Measurements from ENCODE around the gene RNH1. TPM values are rescaled to one million over a fixed set of nuclear protein-coding genes. Genes with fewer than 3 reads are reported as not detected.
A peak's percentile ranks its signal among the peaks of the same experiment; 100 is the strongest.

RNH1 gene
- total and polyA plus RNA-seq, 10 of the 15 experiments (the other 5 are each of a cell fraction or from before 2014, with no cell fraction given) = 2.3 to 162 (median 72.1) TPM

DNA sequence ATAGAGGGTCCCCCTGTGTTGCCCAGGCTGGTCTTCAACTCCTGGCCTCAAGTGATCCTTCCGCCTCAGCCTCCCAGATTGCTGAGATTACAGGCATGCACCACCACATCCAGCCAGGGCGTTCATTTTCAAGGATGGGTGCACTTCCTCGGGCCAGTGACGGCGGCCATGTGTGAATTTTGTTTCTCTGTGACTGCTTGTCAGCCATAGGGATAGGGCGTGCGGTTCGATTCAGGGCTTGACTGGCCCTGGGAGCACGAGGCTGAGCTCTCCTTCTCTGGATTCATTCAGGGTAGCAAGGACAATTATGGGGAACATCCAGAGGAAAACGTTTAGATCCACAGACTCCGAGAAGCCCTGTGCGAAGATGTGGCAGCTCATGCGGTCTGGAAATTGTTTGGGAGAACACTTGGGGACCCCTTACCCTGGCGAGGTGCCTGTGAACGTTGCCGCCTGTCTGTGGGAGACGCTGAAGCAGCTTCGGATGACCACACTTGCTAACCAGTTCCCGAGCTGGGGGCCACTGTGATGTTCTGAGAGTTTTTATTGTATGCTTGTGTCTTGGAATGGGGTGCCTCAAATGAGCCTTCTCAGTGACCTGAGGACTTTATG, 54.0 kb downstream of the RNH1 start (continued):
- TF ChIP-seq, protein P1, sequence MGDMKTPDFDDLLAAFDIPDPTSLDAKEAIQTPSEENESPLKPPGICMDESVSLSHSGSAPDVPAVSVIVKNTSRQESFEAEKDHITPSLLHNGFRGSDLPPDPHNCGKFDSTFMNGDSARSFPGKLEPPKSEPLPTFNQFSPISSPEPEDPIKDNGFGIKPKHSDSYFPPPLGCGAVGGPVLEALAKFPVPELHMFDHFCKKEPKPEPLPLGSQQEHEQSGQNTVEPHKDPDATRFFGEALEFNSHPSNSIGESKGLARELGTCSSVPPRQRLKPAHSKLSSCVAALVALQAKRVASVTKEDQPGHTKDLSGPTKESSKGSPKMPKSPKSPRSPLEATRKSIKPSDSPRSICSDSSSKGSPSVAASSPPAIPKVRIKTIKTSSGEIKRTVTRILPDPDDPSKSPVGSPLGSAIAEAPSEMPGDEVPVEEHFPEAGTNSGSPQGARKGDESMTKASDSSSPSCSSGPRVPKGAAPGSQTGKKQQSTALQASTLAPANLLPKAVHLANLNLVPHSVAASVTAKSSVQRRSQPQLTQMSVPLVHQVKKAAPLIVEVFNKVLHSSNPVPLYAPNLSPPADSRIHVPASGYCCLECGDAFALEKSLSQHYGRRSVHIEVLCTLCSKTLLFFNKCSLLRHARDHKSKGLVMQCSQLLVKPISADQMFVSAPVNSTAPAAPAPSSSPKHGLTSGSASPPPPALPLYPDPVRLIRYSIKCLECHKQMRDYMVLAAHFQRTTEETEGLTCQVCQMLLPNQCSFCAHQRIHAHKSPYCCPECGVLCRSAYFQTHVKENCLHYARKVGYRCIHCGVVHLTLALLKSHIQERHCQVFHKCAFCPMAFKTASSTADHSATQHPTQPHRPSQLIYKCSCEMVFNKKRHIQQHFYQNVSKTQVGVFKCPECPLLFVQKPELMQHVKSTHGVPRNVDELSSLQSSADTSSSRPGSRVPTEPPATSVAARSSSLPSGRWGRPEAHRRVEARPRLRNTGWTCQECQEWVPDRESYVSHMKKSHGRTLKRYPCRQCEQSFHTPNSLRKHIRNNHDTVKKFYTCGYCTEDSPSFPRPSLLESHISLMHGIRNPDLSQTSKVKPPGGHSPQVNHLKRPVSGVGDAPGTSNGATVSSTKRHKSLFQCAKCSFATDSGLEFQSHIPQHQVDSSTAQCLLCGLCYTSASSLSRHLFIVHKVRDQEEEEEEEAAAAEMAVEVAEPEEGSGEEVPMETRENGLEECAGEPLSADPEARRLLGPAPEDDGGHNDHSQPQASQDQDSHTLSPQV (IDR thresholded peaks at IDR 0.05) = no peak

DNA sequence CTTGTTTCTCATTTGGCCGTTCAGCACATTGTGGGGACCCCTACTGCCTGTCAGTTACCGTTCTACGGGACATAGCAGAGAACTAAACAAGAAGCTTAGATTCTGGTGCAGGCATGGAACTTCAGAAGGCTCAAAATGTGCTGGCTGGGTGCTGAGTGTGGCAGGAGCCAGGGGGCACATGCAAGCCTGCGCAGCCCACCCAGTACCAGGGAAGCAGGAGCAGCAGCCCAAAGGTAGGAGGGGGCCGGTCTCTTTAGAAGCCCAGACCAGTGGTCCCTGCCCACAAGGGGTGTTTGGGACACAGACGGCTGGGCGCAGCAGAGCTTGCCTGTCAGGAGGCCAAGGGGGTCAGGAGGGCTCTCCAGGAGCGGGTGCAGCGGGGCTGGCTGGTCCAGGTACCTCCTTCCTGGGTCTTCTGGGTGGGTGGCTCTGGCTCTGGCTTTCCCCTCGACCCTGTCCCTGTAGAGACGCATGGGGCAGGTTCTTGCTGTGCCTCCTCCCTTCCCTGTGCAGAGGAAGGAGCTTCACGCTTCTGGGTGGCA, 54.8 kb downstream of the RNH1 start:
- POLR2A ChIA-PET = interaction anchor here (1.3 kb wide), 1 partner anchor 84 kb away, joined by 3 read pairs; no protein-coding TSS in a partner anchor
- peaks cover 22% of the 10 kb centered on the region for H3K4me1 ChIP-seq (ENCODE audit: control insufficient read depth, insufficient read depth, low read length)
- CTCF ChIA-PET = interaction anchor here (1.4 kb wide), 1 partner anchor 147 kb away, joined by 3 read pairs; no protein-coding TSS in a partner anchor
- no peak overlapping the region for H3K4me3 ChIP-seq
- H3K9ac ChIP-seq (ENCODE audit: control insufficient read depth, insufficient read depth, low read length) = no peak overlapping the region
- no peak overlapping the region for H3K27ac ChIP-seq (ENCODE audit: control insufficient read depth, insufficient read depth)
- peaks cover 14% of the 10 kb centered on the region for H3K79me2 ChIP-seq (ENCODE audit: control insufficient read depth, insufficient read depth, low read length)
- no peaks in the 10 kb centered on the region for H3K27me3 ChIP-seq (replicated peaks in 1 of 2; ENCODE audit: control insufficient read depth in 2 of 2, insufficient read depth in 2 of 2, low read length in 1 of 2)
- RAD21 ChIA-PET (ENCODE audit: unreplicated experiment) = no interaction called here
- intact Hi-C loops (cut with micrococcal nuclease; ENCODE audit: unreplicated experiment) = no loop called here
- H4K20me1 ChIP-seq (ENCODE audit: control insufficient read depth, insufficient read depth) = no peaks in the 10 kb centered on the region
- in situ Hi-C loops (cut with MboI) = loop anchor here (5.0 kb wide), 1 partner anchor 50 kb away; no protein-coding TSS in a partner anchor
- H2AFZ ChIP-seq (ENCODE audit: control insufficient read depth, low read depth, low read length) = no peak overlapping the region
- peak overlapping the region; percentile 96; the same call in 1 of the 2 replicates for H3K4me2 ChIP-seq (ENCODE audit: control insufficient read depth, insufficient read depth)
- H3K36me3 ChIP-seq (ENCODE audit: control insufficient read depth in 2 of 2, insufficient read depth in 2 of 2, low read length in 1 of 2) = peaks cover 2 to 6% of the 10 kb centered on the region in 2 experiments; a peak in 3 of 4 replicates
- FAIRE-seq = no peak
- WGBS (ENCODE audit: insufficient coverage, insufficient replicate concordance, low lambda C conversion rate, missing lambda C conversion rate) = 72% methylated on average over 12 of the region's 12 CpGs
- SMC1A ChIA-PET (ENCODE audit: uncharacterized antibody, unreplicated experiment) = no interaction called here
- no TSS peak for BruUV-seq (replicated peaks)
- DNase-seq (ENCODE audit: low read depth, low spot score) = no peak
- no peaks in the 10 kb centered on the region for H3K9me3 ChIP-seq (replicated peaks; ENCODE audit: control insufficient read depth, insufficient read depth, low read length)
- no peak for ATAC-seq
- TF ChIP-seq BACH1 (IDR thresholded peaks at IDR 0.05; ENCODE audit: borderline replicate concordance) = no peak
- TF ChIP-seq ZNF384 (IDR thresholded peaks at IDR 0.05; ENCODE audit: borderline replicate concordance, low read depth, low read length) = no peak
- TF ChIP-seq FOS (IDR thresholded peaks at IDR 0.05; ENCODE audit: borderline replicate concordance, extremely low read depth, insufficient read length) = no peak
- TF ChIP-seq RAD21 (IDR thresholded peaks at IDR 0.05; ENCODE audit: insufficient read depth, low read depth, low read length) = no peak
- no peak for TF ChIP-seq STAT1 (conservative IDR thresholded peaks at IDR 0.05)
- no peak for TF ChIP-seq ZNF687 (IDR thresholded peaks at IDR 0.05)
- no peak for TF ChIP-seq GABPA (IDR thresholded peaks at IDR 0.05; ENCODE audit: low read depth)
- TF ChIP-seq BMI1 (IDR thresholded peaks at IDR 0.05; ENCODE audit: borderline replicate concordance) = no peak
- no peak for TF ChIP-seq ETV6 (conservative IDR thresholded peaks at IDR 0.05 in 1 of 2, IDR thresholded peaks at IDR 0.05 in 1 of 2; ENCODE audit: borderline replicate concordance in 1 of 2, low read depth in 1 of 2)
- no peak for TF ChIP-seq PML (IDR thresholded peaks at IDR 0.05; ENCODE audit: low read length)
- no peak for TF ChIP-seq ZNF24 (IDR thresholded peaks at IDR 0.05)
- no peak for TF ChIP-seq RFX5 (IDR thresholded peaks at IDR 0.05; ENCODE audit: low read depth, low read length)
- no peak for TF ChIP-seq KAT2A (conservative IDR thresholded peaks at IDR 0.05; ENCODE audit: control insufficient read depth, low read depth, low read length)
